Measurements from ENCODE around the gene PRKAR1B.

The PRKAR1B gene

GRCh38 chr7:517774-518629, 209.1 kb downstream of the PRKAR1B start:
- peak; percentile 19 for DNase-seq

DNA sequence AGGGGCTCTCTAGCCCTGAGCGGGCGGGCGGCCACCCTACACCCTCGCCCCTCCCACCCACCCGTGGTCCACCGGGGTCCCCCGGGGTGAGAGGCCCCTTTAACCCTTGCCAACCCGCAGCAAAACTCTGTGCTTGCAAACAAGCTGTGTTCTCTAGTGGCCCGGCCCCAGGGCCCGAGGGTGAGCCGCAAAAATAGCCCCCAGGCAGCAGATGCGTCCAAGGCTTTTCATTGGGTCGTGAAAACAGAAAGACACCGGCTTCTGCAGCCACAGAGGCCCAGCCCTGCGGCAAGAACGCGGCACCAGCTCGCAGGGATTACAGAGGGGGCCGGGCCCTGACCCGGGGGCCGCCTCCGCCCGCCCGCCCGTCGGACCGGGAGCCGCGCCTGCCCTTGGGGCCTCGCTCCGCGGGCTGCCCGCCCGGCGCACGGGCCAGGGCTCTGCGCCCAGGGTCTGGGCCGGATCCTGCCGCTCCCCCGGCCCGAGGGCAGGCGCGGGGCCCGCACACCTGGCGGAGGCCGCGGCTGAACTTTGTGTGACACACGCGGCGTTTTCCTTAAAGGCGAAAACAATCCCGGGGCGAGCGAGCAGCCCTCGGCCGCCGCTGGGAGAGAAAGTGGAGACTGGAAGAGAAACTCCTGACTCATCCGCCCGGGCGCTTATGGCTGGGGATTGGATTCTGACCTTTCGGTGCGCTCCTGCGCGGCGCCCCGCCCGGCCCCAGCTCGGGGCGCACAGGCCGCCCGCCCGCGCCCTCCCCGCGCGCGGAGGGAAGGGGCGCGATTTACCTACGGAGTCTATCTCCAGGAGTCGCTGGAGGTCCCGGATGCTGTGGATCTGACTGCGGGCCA, 210.2 kb downstream of the PRKAR1B start:
- no peak for DNase-seq

DNA sequence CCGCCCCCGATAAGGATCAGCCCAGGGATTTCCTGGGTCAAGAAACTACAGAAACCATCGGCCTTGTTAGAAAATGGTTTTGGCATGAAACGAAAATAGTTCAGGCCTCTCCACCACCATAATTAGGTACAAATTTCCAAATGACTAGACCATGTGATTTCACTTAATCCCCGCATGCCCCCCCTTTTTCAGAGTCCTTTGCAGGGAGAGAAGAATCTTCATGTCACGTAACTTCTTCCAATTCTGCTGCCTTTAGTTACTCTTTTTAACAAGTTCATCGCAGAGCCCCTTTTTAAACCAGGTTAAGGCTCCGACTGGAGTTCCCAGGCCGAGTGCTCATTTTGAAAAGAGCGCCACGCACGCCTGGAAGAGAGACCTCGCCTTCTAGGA, 210.9 kb downstream of the PRKAR1B start:
- DNase-seq = no peak

DNA sequence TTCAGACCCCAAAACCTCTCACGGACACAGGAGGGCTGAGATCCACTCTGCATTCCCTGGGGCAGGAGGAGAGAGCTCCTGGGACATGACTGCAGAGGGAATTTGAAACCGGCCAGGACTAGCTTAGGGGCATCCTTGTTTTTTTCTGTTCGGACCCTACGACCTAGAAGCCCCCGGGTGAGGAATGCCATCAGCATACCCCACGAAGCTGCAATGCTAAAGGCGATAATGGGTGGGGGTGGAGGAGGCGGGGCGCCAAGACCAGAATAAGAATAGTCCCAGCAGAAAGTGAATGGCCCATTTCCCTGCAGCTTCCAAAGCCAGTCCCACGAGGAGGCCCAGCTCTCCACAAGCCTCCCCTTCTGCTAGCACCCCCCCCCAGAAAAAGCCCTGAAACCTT, 211.5 kb downstream of the PRKAR1B start:
- DNase-seq = no peak

DNA sequence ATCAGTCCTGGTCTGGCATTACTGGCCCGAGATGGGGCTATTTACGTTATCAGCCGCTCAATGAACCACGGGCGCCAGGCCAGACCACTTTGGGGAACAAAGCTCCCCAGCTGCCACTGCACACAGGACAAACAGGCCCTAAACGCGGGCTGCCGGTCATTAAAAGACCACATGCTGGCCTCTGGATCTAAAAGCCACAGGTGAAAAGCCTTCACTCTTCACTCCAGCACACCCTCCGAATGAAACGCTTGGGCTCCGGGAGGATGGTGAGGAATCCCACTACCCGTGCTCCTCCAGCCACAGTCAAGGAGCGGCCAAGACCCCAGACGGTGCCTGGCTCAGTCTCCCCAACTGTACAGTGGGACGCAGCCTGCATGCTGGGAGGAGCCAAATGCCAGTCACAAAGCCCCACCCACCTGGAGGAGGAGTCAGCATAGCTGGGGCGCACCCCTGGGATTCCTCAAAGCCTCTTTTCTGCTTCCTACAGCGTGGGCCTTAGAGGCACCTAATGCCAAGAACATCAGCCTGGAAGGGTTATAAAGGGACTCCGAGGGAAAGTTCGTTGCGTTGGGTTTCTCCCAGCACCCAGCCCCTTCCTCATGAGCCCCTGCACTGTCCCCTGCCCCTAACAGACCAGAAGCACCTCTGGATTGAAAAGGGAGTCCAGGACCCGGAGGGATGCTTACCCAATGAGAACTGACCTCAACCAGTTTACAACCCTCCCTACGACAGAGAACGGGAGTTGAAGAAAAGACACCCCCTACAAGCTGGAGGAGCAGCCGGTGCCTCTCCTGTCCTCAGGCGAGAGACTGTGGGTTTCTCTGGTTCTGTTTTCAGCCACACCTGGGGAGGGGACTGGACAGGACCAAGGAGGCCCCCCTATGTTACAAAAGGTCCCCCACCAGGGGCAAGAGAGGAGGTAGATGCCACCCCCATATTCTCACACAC, 212.2 kb downstream of the PRKAR1B start:
- DNase-seq = no peak

DNA sequence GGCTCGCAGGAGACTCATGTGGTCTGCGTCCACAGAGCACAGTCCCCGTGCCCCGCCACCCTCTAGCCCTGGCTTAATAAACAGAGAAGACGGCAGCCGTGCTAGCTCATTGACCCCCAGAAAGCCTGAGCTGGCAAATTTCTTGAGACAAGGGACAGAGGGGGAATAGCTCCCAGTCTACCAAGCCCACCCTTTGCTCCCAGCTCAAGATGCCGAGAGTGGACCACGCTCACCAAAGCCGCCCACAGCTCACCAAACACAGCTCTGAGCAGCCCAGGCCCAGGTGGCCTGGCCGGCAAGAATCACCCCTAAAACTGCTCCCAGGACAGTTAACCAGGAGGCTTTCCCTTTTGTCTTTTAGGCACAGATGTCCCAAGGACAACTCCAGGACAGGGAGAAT, 212.8 kb downstream of the PRKAR1B start:
- no peak for DNase-seq

DNA sequence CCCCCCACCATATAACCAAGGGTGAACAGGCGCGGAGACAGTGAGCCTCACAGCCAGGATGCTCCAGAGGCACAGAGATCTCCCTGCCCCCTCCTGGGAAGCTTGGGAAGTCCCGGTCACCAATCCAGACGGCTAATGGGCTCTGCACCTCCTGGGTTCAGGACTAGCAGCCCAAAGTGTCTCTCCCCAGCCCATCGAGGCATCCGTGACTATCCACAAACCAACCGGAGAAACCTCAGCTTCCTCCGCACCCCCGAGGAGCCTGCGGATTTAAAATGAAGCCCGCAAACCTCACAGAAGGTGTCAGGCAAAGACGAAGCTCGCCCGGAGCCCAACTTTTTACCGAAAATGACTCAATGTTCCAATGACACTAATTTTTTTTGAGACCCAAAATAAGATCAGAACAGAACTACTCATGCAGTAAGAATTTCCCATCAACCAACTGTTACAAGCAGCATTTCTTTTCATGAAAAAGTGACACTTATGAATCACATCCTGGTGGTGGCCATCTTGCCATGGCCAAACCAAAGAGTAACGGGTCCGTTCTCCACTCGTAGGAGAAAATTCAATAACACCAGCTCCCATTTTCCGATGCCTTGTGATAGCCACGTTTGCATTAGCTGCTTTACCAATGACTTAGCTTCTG, 213.4 kb downstream of the PRKAR1B start:
- DNase-seq = no peak

- no peak for DNase-seq
Observed at GRCh38 chr7:512541-513311, 214.4 kb downstream of the PRKAR1B start.

DNA sequence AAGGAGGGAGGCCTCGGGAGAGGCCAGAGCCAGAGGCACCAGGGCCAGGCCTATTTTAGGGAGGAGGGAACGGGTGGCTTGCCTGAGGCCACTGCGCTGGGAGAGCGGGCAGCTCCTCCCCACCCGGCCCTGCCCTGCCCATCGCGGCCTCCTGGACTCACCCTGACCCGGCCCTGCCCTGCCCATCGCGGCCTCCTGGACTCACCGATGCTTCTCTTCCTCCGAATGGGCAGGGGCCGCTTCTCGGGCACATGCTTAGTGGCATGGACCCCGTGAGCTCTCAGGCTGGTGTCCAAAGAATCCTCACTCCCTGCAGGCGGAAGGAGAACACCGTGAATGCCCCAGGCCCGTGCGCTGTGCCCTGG, 215.0 kb downstream of the PRKAR1B start:
- no peak for DNase-seq

GRCh38 chr7:511476-512145, 215.5 kb downstream of the PRKAR1B start:
- no peak for DNase-seq

DNA sequence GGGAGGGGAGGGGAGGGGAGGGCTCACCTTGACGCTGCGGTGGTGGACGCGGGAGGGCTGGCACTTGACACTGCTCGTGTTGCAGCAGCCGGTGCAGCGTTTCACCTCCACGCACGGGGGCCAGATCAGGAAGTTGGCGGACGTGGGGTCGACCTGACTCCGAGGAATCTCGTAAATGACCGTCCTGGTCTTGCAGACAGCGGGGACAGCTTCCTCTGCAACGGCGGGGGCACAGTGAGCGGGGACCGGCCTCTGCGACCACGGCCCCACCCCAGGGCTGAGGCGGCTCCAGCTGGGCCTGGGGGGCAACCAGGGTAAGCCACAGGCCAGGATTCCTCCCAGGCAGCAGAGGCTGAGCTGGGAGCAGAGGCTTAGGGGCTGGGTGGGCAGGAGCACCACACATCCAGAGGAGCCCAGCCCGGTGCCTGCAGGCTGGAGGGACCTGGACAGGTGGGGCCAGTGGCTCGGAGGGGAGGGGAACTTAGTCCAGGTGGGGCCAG, 216.2 kb downstream of the PRKAR1B start:
- no peak for DNase-seq

DNA sequence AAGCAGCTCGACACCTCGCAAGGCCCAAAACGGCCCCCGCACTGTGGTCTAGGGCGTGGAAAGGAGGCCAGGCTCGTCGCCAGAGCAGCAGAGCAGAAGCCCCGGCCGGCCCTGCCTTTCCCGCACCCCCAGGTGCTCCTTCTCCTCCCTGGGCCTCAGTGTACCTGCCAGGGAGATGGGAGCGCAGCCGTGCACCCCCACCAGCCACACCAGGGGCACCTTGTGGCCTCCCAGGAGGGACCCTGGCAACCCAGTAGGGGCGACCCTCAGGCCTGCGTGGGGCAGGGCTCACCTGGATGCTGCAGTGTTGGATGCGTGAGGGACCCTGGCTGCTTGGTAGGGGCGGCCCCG, 217.0 kb downstream of the PRKAR1B start:
- DNase-seq = no peak

GRCh38 chr7:509426-510130, 217.5 kb downstream of the PRKAR1B start:
- DNase-seq = no peak

- DNase-seq = no peak
Observed at GRCh38 chr7:508461-509170, 218.5 kb downstream of the PRKAR1B start.

GRCh38 chr7:507623-508300, 219.3 kb downstream of the PRKAR1B start:
- DNase-seq = no peak

DNA sequence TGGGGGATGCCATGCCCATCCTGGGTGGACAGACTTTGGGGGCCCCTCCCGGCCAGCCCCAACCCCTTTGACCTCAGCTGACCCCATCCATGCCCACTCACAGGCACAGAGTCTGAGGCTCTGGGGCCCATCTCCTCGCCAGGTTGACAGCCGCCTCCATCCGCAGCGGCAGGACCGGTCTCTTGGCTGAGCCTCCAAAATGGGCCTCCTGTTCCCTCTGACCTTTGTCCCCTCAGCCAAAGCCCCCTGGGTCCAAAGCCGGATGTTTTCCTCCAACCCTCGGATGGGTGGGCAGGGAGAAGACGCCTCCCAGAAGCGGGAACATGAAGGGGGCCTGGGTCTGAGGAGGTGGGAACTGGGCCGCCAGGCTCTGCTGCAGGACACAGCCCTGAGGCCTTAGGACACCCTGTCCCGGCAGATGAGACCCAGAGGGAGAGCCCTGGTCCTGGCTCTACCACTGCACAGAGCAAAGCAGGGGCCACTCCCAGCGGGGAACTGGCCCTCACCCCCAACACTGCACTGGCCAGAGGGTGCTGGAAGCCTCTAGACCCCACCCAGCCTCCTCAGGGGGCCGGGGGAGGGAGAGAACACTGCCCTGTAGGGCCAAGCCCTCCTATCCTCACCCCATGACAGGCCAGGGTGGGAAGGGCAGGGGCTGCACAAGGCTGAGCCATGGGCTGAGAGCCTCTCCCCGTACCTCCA, 220.0 kb downstream of the PRKAR1B start:
- DNase-seq = no peak

- no peak for DNase-seq
Observed at GRCh38 chr7:506391-506831, 220.7 kb downstream of the PRKAR1B start.

GRCh38 chr7:505171-505570, 221.9 kb downstream of the PRKAR1B start:
- DNase-seq = no peak

Data from CD4-positive, alpha-beta T cell treated with Interleukin-17A for 4 hours (primary cell).